Measurements from ENCODE around the gene LRRC9.
"Not testable (repeated sequence)": the region's sequence is repeated elsewhere in the genome, so short reads cannot be mapped to it uniquely, and the experiment has no call there.

Gene LRRC9

GRCh38 chr14:59957890-59958289, 37.9 kb downstream of the LRRC9 start:
- not testable (repeated sequence) for DNase-seq (ENCODE audit: low read depth in 2 of 2)

- DNase-seq (ENCODE audit: low read depth in 2 of 2) = no peak
Observed at GRCh38 chr14:59959668-59960067, 39.7 kb downstream of the LRRC9 start.

GRCh38 chr14:59961518-59962062, 41.6 kb downstream of the LRRC9 start:
- no peak for DNase-seq (ENCODE audit: low read depth in 2 of 2)

- no peak for DNase-seq (ENCODE audit: low read depth in 2 of 2)
Observed at GRCh38 chr14:59964251-59965007, 44.5 kb downstream of the LRRC9 start.

- DNase-seq (ENCODE audit: low read depth in 2 of 2) = no peak
Observed at GRCh38 chr14:59969319-59969718, 49.4 kb downstream of the LRRC9 start.

- DNase-seq (ENCODE audit: low read depth in 2 of 2) = no peak
Observed at GRCh38 chr14:59981564-59981963, 61.6 kb downstream of the LRRC9 start.

- no peak for DNase-seq (ENCODE audit: low read depth in 2 of 2)
Observed at GRCh38 chr14:59983048-59983447, 63.1 kb downstream of the LRRC9 start.

- DNase-seq (ENCODE audit: low read depth in 2 of 2) = no peak
Observed at GRCh38 chr14:59986556-59987059, 66.7 kb downstream of the LRRC9 start.

- no peak for DNase-seq (ENCODE audit: low read depth in 2 of 2)
Observed at GRCh38 chr14:59997449-59997848, 77.5 kb downstream of the LRRC9 start.

- DNase-seq (ENCODE audit: low read depth in 2 of 2) = no peak
Observed at GRCh38 chr14:59997966-59998365, 78.0 kb downstream of the LRRC9 start.

- DNase-seq (ENCODE audit: low read depth in 2 of 2) = no peak
Observed at GRCh38 chr14:59998564-59998963, 78.6 kb downstream of the LRRC9 start.

- no peak for DNase-seq (ENCODE audit: low read depth in 2 of 2)
Observed at GRCh38 chr14:60002819-60003492, 83.0 kb downstream of the LRRC9 start.

- no peak for DNase-seq (ENCODE audit: low read depth in 2 of 2)
Observed at GRCh38 chr14:60003991-60004390, 84.0 kb downstream of the LRRC9 start.

GRCh38 chr14:60008042-60008441, 88.1 kb downstream of the LRRC9 start:
- DNase-seq (ENCODE audit: low read depth in 2 of 2) = no peak

GRCh38 chr14:60010263-60010662, 90.3 kb downstream of the LRRC9 start:
- not testable (repeated sequence) for DNase-seq (ENCODE audit: low read depth in 2 of 2)

- DNase-seq (ENCODE audit: low read depth in 2 of 2) = no peak
Observed at GRCh38 chr14:60014402-60014801, 94.5 kb downstream of the LRRC9 start.

GRCh38 chr14:60021619-60022018, 101.7 kb downstream of the LRRC9 start:
- no peak for DNase-seq (ENCODE audit: low read depth in 2 of 2)

GRCh38 chr14:60025571-60025970, 105.6 kb downstream of the LRRC9 start:
- DNase-seq (ENCODE audit: low read depth in 2 of 2) = no peak

- DNase-seq (ENCODE audit: low read depth in 2 of 2) = no peak
Observed at GRCh38 chr14:60035177-60035576, 115.2 kb downstream of the LRRC9 start.

- DNase-seq (ENCODE audit: low read depth in 2 of 2) = not testable (repeated sequence)
Observed at GRCh38 chr14:60047976-60048375, 128.0 kb downstream of the LRRC9 start.

- DNase-seq (ENCODE audit: low read depth in 2 of 2) = no peak
Observed at GRCh38 chr14:60051721-60052221, 131.8 kb downstream of the LRRC9 start.

- DNase-seq (ENCODE audit: low read depth in 2 of 2) = no peak
Observed at GRCh38 chr14:60058087-60058486, 138.1 kb downstream of the LRRC9 start.

GRCh38 chr14:60061371-60061770, 141.4 kb downstream of the LRRC9 start:
- DNase-seq (ENCODE audit: low read depth in 2 of 2) = no peak

All from stimulated activated CD8-positive, alpha-beta memory T cell treated with anti-CD3 and anti-CD28 coated beads, Interleukin-7, amount 100 ng/mL, for 4 hours (primary cell).